C1 segment of cervical spinal cord (tissue), 14 donors: ENCODE data around the gene C2orf68.
"Not testable (repeated sequence)": the region's sequence is repeated elsewhere in the genome, so short reads cannot be mapped to it uniquely, and the experiment has no call there.

Experiments
- DNase-seq, 14 donors: peaks; one replicate each; lab custom pipeline; 2025; lab: John Stamatoyannopoulos, UW

C2orf68 gene

DNA sequence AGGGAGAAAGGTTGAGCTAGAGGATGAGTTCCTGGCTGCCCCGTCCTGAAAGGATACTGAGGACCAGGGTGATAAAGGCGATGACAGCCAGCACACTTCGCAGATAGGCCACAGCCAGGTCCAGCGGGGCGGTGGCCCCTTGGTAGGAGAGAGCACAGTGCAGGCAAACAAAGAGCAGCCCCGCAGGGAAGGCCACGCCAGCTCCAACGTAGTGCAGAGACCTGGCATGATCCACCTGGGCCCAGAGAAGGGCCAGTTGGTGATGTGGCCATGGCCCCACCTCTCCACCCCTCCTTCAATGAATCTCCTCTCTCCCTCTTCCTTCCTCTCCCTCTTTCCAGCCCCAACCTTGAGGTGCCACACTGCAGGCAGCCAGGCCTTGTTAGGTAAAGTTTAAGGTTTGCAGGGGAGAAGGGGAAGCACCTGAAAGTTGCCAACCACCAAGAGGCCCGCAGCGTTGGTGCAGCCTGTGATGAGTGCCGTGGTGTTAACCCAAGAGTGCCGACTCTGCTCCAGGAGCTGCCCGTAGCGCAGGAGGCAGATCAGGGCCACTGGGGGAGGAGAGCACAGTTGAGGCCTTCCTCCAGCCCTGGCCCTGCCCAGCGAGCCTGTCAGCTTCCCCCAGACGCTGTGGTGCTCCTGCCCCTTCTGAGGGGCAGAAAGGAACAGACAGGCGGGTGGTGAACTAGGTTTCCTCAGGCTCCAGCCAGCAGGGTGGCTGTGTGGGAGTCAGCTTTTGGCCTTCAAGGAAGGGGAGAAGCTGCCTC is 12.2 kb downstream of the C2orf68 start:
- no peak for DNase-seq

DNA sequence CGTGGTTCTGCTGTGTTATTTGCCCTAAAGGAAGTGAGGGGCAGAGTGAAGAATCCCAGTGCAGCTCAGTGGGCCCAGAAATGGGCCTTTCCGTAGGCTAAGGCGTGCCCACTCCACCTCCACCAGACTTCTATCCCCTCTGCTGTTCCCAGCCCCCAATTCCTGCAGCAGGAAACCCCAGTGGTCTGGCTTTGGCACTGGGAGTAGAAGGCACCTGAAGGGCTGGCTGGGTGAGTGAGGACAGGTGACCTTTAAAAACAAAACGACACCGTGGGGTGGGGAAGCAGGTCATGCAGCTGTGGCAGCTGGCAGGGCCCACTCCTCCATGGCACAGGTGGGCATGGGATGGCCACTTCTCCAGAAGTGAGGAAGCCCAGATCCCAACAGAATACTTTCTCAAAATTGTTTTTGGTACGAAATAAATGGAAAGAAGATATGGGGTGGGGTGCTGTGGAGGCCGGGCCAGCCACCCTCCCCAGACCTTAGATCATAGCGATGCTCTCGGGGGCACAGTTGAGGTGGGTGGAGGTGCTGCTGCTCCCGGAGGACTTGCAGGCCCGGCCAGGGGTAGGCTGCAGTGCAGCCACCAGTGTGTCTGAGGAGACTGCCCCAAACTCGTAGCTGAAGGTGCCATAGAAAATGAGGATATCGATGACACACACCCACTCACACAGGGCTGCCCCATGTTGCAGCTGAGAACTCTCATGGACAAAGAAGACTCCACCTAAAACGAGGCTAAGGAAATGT is 13.1 kb downstream of the C2orf68 start:
- DNase-seq: no peak

DNA sequence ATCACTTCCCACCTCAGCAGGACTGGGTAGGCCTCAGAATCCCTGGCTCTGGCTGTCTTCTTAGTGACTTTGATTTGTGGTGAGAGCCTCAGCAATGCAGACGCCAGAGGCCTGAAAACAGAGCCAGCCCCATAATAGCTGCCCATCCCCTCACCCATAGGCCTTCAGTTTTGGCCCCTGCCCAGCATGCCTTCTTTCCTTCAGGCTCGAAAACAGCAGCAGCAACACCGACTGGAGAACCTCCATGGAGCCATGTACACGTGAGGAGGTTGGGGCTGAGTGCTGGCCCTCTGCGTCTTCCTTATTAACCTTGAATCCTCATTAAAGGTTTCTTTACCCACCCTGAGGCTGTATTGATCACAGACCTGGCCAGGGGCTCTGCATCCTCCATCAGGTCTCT is 14.6 kb downstream of the C2orf68 start:
- no peak for DNase-seq

DNA sequence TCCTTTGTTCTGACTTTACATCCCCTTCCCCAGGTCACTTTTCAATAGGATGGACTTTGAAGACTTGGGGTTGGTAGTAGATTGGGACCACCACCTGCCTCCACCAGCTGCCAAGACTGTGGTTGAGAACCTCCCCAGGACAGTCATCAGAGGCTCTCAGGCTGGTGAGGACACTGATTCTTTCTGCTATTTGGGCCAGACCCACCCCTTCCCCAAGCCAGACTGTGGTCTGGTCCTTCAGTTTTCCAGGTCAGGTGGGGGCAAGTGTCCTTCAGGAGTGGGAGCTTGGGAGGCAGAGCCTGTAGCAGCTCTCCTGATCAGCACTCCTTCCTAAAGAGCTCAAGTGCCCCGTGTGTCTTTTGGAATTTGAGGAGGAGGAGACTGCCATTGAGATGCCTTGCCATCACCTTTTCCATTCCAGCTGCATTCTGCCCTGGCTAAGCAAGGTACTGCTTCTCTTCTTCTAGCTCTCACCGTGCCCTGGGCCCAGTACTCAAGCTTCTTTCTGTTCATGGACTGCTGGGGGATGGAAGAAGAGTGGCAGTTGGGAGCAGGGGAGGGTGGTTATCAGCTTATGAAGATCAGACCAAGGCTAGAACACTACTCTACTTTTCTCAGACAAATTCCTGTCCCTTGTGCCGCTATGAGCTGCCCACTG is 15.3 kb downstream of the C2orf68 start:
- no peak for DNase-seq

DNA sequence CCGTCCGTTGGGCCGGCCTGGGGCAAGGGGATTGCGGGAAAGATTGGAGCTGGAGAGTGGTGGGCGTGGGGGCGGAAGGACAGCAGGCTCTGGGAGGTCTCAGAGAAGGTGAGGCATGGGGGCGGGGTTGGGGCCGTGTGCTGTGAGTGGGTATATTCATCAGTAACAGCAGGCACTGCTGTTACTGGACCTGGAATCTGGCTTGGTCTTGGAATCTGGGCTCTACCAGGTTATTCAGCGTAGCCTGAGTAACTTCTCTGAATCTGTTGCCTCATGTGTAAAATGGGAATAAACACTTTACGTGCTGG is 15.9 kb downstream of the C2orf68 start:
- DNase-seq: no peak

GRCh38 chr2:85595301-85596025 is 16.4 kb downstream of the C2orf68 start, which contains the start of gene RNF181:
Gene RNF181, plus strand, starts transcription at chr2:85595745. Its CDS starts 19 bp downstream, at chr2:85595764.
- peak; percentile 67 to 99 (median 96) for DNase-seq

DNA sequence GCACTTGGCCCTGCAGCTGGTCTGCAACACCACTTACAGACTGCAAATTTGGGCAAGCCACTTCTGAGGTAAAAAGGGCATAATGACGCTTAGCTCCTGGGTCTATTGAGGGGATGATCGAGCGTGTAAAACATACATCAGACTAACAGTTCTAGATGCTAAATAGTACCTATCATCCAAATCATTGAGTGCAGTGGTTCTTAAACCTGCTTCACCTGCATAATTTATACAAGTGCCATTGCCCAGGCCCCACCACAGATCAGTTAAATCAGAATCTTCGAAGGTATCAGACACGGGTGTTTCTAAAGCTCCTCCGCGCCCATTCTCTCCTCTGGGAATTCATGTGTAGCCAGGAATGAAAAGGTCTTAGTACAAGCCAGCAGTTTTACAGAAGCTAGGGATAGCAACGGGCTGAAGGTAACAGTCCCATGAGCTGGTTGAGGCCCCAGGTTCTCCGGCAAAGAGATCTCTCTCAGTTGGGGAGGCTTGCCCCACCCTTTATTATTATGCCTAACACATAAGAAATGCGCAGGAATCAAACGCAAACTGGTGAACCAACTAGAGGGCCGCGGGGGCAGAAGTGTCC is 17.1 kb downstream of the C2orf68 start:
- DNase-seq: no peak

- no peak for DNase-seq
These were observed 18.8 kb downstream of the C2orf68 start for GRCh38 chr2:85593023-85593422.

- DNase-seq: not testable (repeated sequence)
These were observed 19.6 kb downstream of the C2orf68 start for GRCh38 chr2:85592299-85592698.

GRCh38 chr2:85591563-85591962 is 20.3 kb downstream of the C2orf68 start:
- DNase-seq: no peak

DNA sequence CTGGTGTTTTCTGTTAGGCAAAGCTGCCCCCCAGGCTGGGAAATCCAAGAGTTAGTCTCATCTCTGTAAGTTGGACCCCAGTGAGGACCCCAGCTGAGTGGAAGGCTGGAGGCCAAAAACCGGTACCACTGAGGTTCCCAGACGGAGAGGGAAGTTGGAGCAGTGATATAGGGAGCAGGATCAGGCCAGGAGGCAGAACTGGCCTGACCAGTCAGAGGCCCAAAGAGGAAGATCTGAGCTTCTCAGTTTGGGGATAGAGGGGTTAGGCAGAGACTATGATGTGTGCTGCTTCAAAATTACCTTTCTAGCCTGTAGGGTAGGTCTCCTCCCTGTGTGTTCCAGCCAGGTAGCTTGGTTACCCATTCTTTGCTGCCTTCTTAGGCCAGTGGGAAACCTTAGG is 20.9 kb downstream of the C2orf68 start:
- DNase-seq: no peak

DNA sequence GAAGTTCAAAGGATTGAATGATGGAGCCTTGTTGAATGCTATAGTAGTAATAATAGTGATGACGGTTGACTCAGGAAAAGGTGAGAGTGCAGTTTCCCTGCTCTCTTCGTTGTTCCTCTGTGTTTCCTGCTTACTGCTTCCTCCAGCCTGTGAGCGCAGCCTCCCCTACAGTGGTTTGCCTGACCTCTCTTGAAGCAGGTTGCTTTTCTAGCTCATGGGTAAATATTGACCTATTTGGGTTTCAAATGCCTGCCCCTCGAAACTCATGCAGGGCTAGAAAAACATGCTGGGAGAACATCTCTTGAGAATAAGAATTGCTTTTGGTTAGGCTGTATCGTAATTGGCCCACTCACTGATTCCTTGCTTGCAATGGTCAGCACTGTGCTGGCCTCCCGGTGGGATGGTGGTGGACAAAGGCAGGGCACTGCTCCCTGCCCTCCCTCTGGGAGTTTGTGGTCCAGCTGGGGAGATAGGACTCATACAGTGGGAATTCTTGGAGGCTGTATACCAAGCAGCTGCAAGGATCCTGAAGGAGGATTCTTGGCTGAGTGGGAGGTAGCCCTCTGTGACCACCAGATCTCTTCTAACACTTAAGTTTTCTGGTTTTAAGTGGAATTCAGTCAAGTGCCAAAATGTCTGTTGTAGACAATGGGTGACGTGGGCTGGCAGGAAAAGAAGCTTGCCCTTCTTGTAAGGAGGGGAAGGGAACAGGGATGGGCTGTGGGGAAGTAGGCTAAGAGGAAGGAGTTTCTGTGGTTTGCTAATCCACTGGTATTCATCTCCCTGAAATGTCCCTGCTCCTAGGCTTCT is 21.7 kb downstream of the C2orf68 start:
- peak in 3 of 14 donors; percentile 22 to 60 (median 32) for DNase-seq

GRCh38 chr2:85589181-85589580 is 22.7 kb downstream of the C2orf68 start:
- peak in 2 of 14 donors; percentile 17 to 21 for DNase-seq

- no peak for DNase-seq
These were observed 23.2 kb downstream of the C2orf68 start for GRCh38 chr2:85588645-85589044.

GRCh38 chr2:85588236-85588635 is 23.6 kb downstream of the C2orf68 start:
- DNase-seq: no peak

DNA sequence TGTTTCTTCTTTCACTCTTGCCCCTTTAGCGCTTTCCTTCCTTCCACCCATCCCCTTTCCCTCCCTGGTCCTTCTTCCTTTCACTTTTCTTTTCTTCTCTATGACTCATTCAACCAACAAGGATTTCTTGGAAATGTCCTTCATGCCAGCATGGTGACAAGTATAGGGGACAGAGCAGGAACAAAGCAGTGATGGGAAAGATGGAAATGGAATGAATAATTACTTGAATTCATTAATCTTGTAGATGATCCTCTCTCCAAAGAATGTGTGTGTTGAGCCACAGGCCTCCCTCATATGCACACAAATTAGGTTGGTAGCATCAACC is 26.1 kb downstream of the C2orf68 start:
- peak in 1 of 14 donors; percentile 44 for DNase-seq

DNA sequence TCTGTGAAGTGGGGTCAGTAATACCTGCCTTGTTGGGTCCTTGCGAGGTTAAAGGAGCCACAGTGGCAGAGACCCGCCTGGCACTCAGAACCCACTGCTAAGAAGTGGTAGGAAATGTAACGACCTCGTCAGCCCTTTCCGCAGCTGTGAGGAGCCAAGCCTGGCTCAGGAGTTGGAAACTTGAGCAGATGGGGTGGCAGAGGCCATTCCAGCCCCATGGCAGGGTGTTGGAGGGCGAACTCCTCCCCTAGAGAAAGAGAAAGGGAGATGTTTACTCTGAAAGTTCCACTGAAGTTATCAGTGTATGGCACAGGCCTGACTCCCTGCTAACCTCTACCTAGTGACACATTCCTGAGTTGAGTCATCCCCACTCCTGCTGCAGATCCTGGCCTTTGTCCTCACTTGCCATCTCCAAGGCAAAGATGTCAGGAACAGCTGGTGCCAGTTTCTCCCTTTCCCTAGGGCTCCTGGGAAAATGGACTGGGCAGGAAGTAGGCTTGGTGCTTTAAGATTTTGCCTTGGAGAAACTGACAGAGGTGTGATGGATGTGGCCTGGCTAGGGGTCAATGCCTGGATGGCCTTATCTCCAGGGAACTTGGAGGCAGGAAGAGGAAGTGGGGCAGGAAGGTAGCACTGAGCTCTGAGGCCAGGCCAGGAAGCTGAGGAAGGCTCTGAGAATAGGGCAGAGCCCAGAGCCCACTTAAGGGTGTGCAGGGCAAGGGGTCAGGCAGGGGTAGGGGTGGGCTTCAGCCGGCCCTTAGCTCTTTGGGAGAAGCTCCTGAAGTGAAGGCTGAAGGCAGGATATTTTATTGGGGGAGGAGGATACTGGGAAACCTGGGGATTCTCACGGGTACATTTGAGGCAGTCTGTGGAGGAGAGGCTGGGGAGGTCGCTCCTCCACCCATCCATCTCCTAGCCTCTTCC is 26.7 kb downstream of the C2orf68 start:
- DNase-seq: peak in 1 of 14 donors; percentile 48

- peak in 2 of 14 donors; percentile 45 to 61 for DNase-seq
These were observed 27.5 kb downstream of the C2orf68 start, which contains the start of gene VAMP5 for GRCh38 chr2:85584354-85584856. Gene VAMP5, plus strand, starts transcription at chr2:85584431. Its CDS starts 60 bp downstream, at chr2:85584491.

DNA sequence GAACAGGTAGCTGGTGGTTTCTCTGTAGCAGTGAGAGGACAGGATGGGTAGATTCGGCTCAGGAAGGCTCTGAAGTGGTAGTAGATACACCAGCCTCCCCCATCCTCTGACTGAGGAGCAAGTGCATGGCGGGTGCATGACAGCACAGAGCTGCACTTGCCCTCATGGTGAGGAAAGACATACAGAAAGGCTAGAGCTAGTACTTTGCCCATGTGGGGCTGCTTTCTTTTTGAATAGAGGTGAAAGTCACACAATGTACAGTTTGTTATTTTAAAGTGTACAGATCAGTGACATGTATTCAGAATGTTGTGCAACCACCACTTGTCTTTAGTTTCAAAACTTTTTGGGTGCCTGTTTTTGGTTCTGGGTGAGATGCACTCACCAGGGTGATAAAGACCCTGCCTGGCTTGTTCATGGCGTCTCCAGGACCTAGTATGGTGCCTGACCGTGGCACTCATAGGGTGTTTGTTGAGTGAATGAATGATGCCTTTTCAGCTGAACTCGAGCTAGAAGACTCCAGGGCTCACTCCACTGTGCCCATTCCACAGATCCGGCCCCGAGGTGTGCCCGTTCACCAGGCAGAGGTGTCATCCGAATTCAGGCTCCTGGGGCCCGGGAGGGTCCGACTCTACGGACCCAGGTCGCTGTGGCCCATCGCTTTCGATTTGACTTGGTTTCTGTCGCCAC is 28.1 kb downstream of the C2orf68 start:
- DNase-seq: no peak
